ENCODE data around the gene FAM24A.
A peak's percentile ranks its signal among the peaks of the same experiment; 100 is the strongest.

Gene FAM24A

GRCh38 chr10:122911889-122912484 is 1.6 kb downstream of the FAM24A start:
- DNase-seq (ENCODE audit: low read depth) = no peak
- no peak overlapping the region for H3K4me3 ChIP-seq (ENCODE audit: low read depth, low read length)

DNA sequence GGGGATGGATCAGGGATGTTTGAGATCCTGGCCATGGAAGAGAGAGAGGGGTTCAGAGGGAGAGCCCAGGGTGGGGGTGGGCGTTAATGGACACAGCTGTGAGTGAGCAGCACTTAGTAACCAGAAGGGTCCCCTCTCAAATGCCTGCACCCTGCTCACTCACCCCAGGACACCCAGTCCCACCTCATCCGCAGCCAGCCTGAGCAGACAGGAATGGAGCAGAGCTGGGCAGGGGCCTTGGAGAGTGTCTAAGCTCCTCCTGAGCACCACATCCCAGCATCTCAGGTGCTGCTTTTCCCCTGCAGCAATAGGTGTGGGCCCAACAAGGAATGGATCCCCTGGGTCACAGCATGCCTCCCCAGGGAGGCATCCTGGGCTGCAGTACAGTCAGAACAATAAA is 5.3 kb downstream of the FAM24A start:
- H3K4me3 ChIP-seq (ENCODE audit: low read depth, low read length) = no peak overlapping the region
- no peak for DNase-seq (ENCODE audit: low read depth)

DNA sequence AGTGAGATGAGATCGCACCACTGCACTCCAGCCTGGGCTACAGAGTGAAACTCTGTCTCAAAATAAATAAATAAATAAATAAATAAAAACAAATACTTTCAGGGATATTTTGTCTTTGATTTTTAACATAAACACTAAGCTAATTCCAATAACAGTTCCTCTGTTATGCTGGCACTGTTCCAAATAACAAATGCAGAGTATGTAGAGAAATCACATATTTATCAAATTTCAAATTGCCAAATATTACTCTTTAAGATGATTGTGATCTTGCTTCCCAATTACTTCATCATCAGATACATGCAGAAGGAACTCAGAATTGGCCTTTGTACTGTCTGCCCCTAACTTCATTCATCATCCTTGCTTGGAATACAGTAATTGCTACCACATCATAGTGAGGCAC is 19.7 kb downstream of the FAM24A start:
- no peak overlapping the region for H3K4me3 ChIP-seq (ENCODE audit: low read depth, low read length)
- DNase-seq (ENCODE audit: low read depth) = no peak

GRCh38 chr10:122931088-122931906 is 20.9 kb downstream of the FAM24A start:
- H3K4me3 ChIP-seq (ENCODE audit: low read depth, low read length) = no peak overlapping the region
- no peak for DNase-seq (ENCODE audit: low read depth)

DNA sequence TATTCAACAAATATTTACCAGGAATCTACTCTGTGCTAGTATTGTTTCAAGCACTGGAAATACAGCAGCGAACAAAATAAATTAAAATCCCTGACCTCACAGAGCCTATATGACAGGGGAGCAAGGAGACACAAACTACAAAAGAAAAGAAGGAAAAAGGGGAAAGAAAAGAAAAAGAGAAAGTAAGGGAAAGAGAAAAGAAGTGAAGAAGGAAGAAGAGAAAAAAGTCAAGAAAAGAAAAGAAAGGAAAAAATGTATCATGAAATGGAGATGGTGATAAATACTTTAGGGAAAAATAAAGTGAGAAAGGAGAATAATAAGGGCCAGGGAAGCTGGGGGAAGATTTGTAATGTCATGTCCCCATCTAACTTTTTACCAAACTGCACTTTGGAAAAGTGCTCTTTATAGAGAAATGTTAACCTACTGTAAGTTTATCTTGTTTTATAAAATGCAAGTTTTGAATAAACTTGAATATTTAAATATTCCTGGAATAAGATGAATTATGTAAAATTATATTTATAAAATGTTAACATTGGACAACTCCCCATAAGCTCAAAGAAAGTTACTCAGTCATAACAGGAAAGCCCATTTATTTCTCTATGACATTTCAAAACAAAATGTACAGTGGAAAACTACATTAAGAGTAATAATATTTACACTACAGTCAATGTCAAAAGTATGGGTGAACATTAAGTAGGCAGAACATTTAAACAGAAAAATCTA is 28.9 kb downstream of the FAM24A start:
- DNase-seq (ENCODE audit: low read depth) = no peak
- no peak overlapping the region for H3K4me3 ChIP-seq (ENCODE audit: low read depth, low read length)

DNA sequence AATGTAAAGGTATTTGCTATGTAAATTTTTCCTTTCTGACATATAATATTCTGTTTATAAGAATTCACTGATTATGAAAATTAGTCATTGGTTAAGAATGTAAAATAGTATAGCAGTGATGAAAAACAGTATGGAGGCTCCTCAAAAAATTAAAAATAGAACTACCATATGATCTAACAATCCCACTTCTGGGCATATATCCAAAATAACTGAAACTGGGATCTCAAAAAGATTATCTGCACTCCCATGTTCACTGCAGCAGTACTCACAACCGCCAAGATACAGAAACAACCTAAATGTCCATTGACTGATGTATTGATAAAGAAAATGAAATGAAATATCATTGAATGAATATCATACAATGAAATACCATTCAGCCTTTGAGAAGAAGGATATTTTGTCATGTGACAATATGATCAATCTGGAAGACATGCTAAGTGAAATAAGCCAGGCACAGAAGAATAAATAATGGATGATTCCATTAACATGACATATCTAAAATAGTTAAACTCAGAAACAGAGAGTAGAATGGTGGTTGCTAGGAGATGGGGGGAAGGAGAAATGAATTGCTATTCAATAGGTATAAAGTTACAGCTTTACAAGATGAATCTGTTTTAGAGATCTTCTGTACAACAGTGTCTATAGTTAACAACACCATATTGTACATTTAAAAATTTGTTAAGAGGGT is 29.6 kb downstream of the FAM24A start:
- H3K4me3 ChIP-seq (ENCODE audit: low read depth, low read length) = no peak overlapping the region
- peak; percentile 28 for DNase-seq (ENCODE audit: low read depth)

GRCh38 chr10:122949296-122949695 is 38.9 kb downstream of the FAM24A start:
- no peak overlapping the region for H3K4me3 ChIP-seq (ENCODE audit: low read depth, low read length)
- no peak for DNase-seq (ENCODE audit: low read depth)

DNA sequence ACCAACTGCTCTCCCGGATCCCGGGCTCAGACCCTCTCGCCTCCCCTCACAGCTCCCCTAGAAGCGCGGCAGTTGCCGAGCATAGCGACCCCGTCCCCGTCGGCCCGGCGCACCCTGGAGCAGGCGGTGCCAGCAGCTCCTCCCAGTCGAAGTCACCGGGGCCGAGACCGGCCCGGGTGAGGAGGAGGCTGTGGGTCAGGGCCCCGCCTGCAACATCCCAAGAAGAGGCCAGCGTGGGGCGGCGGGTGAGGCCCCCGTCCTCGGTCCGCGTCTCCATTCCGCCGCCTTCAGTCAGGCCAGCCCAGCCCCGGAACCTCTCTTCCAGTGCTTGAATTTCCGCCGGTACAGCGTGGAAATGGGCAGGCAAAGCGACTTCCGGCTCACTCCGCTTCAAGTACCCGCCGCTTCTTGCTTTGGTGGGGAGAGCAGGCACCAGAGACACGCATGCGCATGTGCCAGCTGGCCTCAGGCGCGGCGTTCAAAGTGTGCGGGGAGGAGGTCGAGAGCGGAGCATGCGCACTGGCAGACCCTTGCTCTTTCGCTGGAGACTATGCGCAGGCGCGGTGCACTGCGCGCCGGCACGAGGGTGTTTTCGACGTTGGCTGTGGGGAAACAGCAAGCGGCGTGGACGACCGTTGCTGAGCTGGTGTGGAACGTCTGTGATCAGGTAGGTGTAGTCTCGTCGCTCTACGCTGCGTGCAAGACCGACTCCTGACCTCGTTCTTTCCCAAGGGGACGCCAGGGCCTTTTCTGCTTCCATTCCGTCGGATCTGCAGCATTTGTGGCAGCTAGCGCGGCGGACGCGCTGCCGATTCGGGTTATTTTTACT is 43.7 kb downstream of the FAM24A start, which contains the start of gene C10orf88:
C10orf88 (minus strand) TSS at position 326 of the 829 bp plus-strand sequence; CDS start at position 277, 49 bp downstream.
- peak; percentile 96 for DNase-seq (ENCODE audit: low read depth)
- peak within 1 kb of the TSS; percentile 78 for H3K4me3 ChIP-seq (ENCODE audit: low read depth, low read length)

DNA sequence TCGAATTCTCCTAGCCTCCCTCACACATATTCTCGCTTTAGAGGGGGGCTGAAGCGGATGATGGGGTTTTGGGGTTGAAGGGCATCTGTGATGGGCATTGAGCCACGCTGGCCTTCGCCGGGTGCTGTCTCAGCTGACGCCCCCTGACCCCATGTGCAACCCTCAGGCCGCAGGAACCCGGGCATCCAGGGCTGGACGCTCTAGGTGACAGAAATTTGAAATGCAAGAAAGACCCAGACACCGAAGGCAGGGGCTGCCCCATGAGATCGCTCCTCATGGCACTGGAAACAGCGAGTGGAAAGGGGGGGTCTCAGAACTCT is 44.3 kb downstream of the FAM24A start:
- no peak for DNase-seq (ENCODE audit: low read depth)
- H3K4me3 ChIP-seq (ENCODE audit: low read depth, low read length) = peak overlapping the region; percentile 78

DNA sequence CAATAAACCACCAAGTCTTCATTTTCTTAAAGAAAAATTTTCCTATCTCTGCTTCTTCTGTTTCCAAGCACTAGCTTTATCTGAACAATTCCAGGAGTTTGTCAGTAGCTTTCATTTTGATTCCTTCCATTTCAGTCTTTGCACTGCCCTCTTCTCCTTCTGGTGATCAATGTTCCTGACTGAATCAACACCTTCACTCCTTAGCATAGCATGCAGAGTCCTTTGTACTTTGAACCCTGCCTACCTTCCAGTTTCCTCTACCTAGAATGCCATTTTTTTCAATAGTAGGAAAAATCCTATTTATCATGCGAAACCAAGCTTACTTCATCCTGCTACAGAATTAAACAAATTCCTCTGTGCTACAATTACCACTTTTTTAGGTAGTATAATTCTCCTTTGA is 45.5 kb downstream of the FAM24A start:
- no peak for DNase-seq (ENCODE audit: low read depth)
- H3K4me3 ChIP-seq (ENCODE audit: low read depth, low read length) = no peak overlapping the region

GRCh38 chr10:122957474-122957873 is 47.1 kb downstream of the FAM24A start:
- no peak overlapping the region for H3K4me3 ChIP-seq (ENCODE audit: low read depth, low read length)
- no peak for DNase-seq (ENCODE audit: low read depth)

GRCh38 chr10:122962405-122962804 is 52.0 kb downstream of the FAM24A start:
- no peak for DNase-seq (ENCODE audit: low read depth)
- no peak overlapping the region for H3K4me3 ChIP-seq (ENCODE audit: low read depth, low read length)

Measured in skeletal muscle cell (primary cell).